Adrenal gland (tissue), 12 donors: ENCODE results near the gene ACBD6. TPM values are rescaled to one million over a fixed set of nuclear protein-coding genes. Genes with fewer than 3 reads are reported as not detected.

Source experiments
- DNase-seq, 7 donors: peaks; one replicate each; pipeline ENCODE4 v3.0.0-alpha.2; 2019 to 2020
- H3K27ac ChIP-seq, 5 donors: fragments of 200-600 bp; sonication (generic) in 4 of 5; 1 replicate in 3 of 5; 2 replicates in 2 of 5; pipeline versions ENCODE4 v1.5.1 to v1.8.0; 2016 to 2020; ENCODE audit warnings: mild to moderate bottlenecking in 1 of 5
- H3K27me3 ChIP-seq: fragments of 200-600 bp; 2 replicates; pipeline ENCODE4 v1.8.0; 2021
- H3K36me3 ChIP-seq, 2 donors: fragments of 200-600 bp; replicated peaks in 1 of 2; 1 replicate in 1 of 2; 2 replicates in 1 of 2; pipeline versions ENCODE4 v1.5.1 to v1.8.0; 2018 to 2022
- H3K4me1 ChIP-seq, 2 donors: fragments of 200-600 bp; replicated peaks in 1 of 2; 1 replicate in 1 of 2; 2 replicates in 1 of 2; pipeline versions ENCODE4 v1.5.1 to v1.8.0; 2018 to 2021
- H3K4me3 ChIP-seq, 4 donors: fragments of 200-600 bp; sonication (generic) in 3 of 4; one replicate each; pipeline ENCODE4 v1.5.1; 2016 to 2018
- H3K9me3 ChIP-seq, 3 donors: fragments of 200-600 bp; sonication (generic) in 1 of 3; replicated peaks in 1 of 3; 1 replicate in 2 of 3; 2 replicates in 1 of 3; pipeline versions ENCODE4 v1.5.1 to v1.8.0; 2016 to 2021
- CTCF ChIP-seq, 6 experiments: fragments of 450-650 bp in 4 of 6; fragments of 200-600 bp in 2 of 6; sonication (generic) in 1 of 6; IDR thresholded peaks; 1 replicate in 5 of 6; 2 replicates in 1 of 6; pipeline versions ENCODE4 v1.5.1 to v1.8.0; 2016 to 2021; ENCODE audit warnings: antibody characterized with exemption in 6 of 6, mild to moderate bottlenecking in 2 of 6, moderate library complexity in 1 of 6
- POLR2A ChIP-seq, 2 donors: fragments of 450-650 bp; IDR thresholded peaks; one replicate each; pipeline ENCODE4 v1.6.1; 2017; ENCODE audit warnings: antibody characterized with exemption in 2 of 2, mild to moderate bottlenecking in 2 of 2, moderate library complexity in 1 of 2
- WGBS, 4 donors: extraction: QIAGEN DNeasy Blood & Tissue Kit in 2 of 4; methylation state at CpG; one replicate each; pipeline versions ENCODE4 v1.1.5 to v1.1.7; 2013 to 2017; 5-methylcytosine and 5-hydroxymethylcytosine counted together
- intact Hi-C, 2 donors: fragments of 100-400 bp; cut with DNase I; formaldehyde crosslinking; loops; one replicate each; pipeline versions ENCODE4 v1.14.1 to v1.15.0; 2022 to 2023
- polyA plus RNA-seq, 3 donors: library from polyadenylated mRNA; stranded (reverse); fragments of 200-250 nt in 2 of 3; fragments of 350-450 nt in 1 of 3; fragmentation: Illumina TruSeq in 1 of 3; extraction: RNeasy Lipid Tissue Mini Kit (QIAGEN cat#74804) in 1 of 3; gene quantifications; one replicate each; pipeline ENCODE4 v1.2.3, GENCODE V29; 2013 to 2014
- total RNA-seq, 9 donors: library from RNA; depleted of rRNA in 4 of 9; stranded (reverse); fragments of >200 nt in 4 of 9; fragments of 120-200 nt in 1 of 9; fragmentation: NEBNext Ultra II Directional in 1 of 9; extraction: Animal tissue kit (Norgen Biotek cat#: 25700) in 1 of 9; gene quantifications; one replicate each; pipeline versions ENCODE4 v1.1.0 to v1.2.4, GENCODE V29; 2013 to 2023
- donor health status: healthy with polysubstance abuse.
- donor health status: Bipolar disorder and iron deficiency.
- donor health status: DM: yes; HTN: yes; CAD: no.
- donor health status: DM: no; HTN: no; CAD: no.
- donor health status: DM: no; HTN: no; CAD: no.
- donor health status: DM: yes; HTN: yes; CAD: no.

The ACBD6 gene
- total and polyA plus RNA-seq, 12 donors, result 28.7 to 75.1 (median 36.6) TPM

GRCh38 chr1:180343921-180344769 is 158.2 kb downstream of the ACBD6 start:
- intact Hi-C loops, result no loop called here
- H3K9me3 ChIP-seq, result no peaks in the 10 kb centered on the region
- DNase-seq, result peak; percentile 29 to 60 (median 35)
- no peak overlapping the region for H3K4me3 ChIP-seq
- H3K27me3 ChIP-seq, result no peaks in the 10 kb centered on the region
- WGBS, 4 donors, result 93 to 98% (median 96%) methylated on average over 1 of the region's 1 CpG
- TF ChIP-seq POLR2A (IDR thresholded peaks at IDR 0.05) (no peak), CTCF (IDR thresholded peaks at IDR 0.05) (no peak)
- no peak overlapping the region for H3K27ac ChIP-seq
- H3K4me1 ChIP-seq, result peaks cover 0 to 6% of the 10 kb centered on the region in 2 donors
- no peaks in the 10 kb centered on the region for H3K36me3 ChIP-seq

- no peaks in the 10 kb centered on the region for H3K4me1 ChIP-seq
- H3K27ac ChIP-seq, result no peak overlapping the region
- H3K9me3 ChIP-seq, result peaks cover 0 to 5% (median 0%) of the 10 kb centered on the region in 3 donors
- WGBS, 4 donors, result 93 to 98% (median 97%) methylated on average over 5 to 6 of the region's 6 CpGs
- no peak overlapping the region for H3K4me3 ChIP-seq
- intact Hi-C loops, result no loop called here
- DNase-seq, result no peak
- H3K27me3 ChIP-seq, result no peaks in the 10 kb centered on the region
- no peak for TF ChIP-seq POLR2A (IDR thresholded peaks at IDR 0.05)
- no peak for TF ChIP-seq CTCF (IDR thresholded peaks at IDR 0.05)
- H3K36me3 ChIP-seq, result no peaks in the 10 kb centered on the region
Measured at GRCh38 chr1:180327089-180327488, 175.3 kb downstream of the ACBD6 start.

GRCh38 chr1:180312926-180313325 is 189.5 kb downstream of the ACBD6 start:
- WGBS, 4 donors, result 89 to 99% (median 94%) methylated on average over 2 of the region's 2 CpGs

More at GRCh38 chr1:180312926-180313325, 189.5 kb downstream of the ACBD6 start:
- H3K27me3 ChIP-seq, result no peaks in the 10 kb centered on the region
- no peaks in the 10 kb centered on the region for H3K36me3 ChIP-seq
- no peak for TF ChIP-seq POLR2A (IDR thresholded peaks at IDR 0.05)
- TF ChIP-seq CTCF (IDR thresholded peaks at IDR 0.05), result no peak
- H3K4me3 ChIP-seq, result no peak overlapping the region
- peaks cover 0 to 6% of the 10 kb centered on the region in 2 donors for H3K4me1 ChIP-seq
- no peak overlapping the region for H3K27ac ChIP-seq
- no peaks in the 10 kb centered on the region for H3K9me3 ChIP-seq
- intact Hi-C loops, result no loop called here
- no peak for DNase-seq
